Measurements from ENCODE around the gene GJD3. TPM values are rescaled to one million over a fixed set of nuclear protein-coding genes. Genes with fewer than 3 reads are reported as not detected.
A peak's percentile ranks its signal among the peaks of the same experiment; 100 is the strongest.

Gene GJD3
- total and polyA plus RNA-seq, 8 donors: 0.18 to 3.6 (median 3.0) TPM; not detected in 5

GRCh38 chr17:40341808-40342503 is 22.6 kb downstream of the GJD3 start:
- Histone ChIP-seq H3K27me3 (no peaks in the 10 kb centered on the region), H3K4me3 (peak overlapping the region; percentile 87 to 99), H3K9me3 (no peaks in the 10 kb centered on the region), H3K4me1 (peaks cover 30 to 87% of the 10 kb centered on the region in 2 donors), H3K36me3 (peaks cover 0 to 5% of the 10 kb centered on the region in 2 donors), H3K27ac (peak overlapping the region; percentile 93 to 100)
- no peak for TF ChIP-seq CTCF (IDR thresholded peaks at IDR 0.05)
- ATAC-seq (peak; percentile 74), DNase-seq (peak in 3 of 4 donors; percentile 81 to 96 (median 85))
- intact Hi-C loops (cut with DNase I): no loop called here

GRCh38 chr17:40340880-40341807 is 23.4 kb downstream of the GJD3 start:
- ATAC-seq: peak; percentile 64
- intact Hi-C loops (cut with DNase I): no loop called here
- Histone ChIP-seq H3K4me1 (peaks cover 22 to 87% of the 10 kb centered on the region in 2 donors), H3K27me3 (no peaks in the 10 kb centered on the region), H3K36me3 (peaks cover 0 to 6% of the 10 kb centered on the region in 2 donors), H3K9me3 (no peaks in the 10 kb centered on the region), H3K27ac (peak overlapping the region; percentile 93 to 100), H3K4me3 (peak overlapping the region; percentile 87 to 99)
- peak in 3 of 4 donors; percentile 87 to 99 (median 95) for DNase-seq
- TF ChIP-seq CTCF (IDR thresholded peaks at IDR 0.05): peak in 1 of 2 donors; percentile 46

- peaks cover 0 to 6% of the 10 kb centered on the region in 2 donors for H3K36me3 ChIP-seq
- no peak for TF ChIP-seq CTCF (IDR thresholded peaks at IDR 0.05)
- H3K4me3 ChIP-seq: peak overlapping the region in 1 of 2 donors; percentile 99
- no peaks in the 10 kb centered on the region for H3K27me3 ChIP-seq
- ATAC-seq: no peak
- peaks cover 22 to 87% of the 10 kb centered on the region in 2 donors for H3K4me1 ChIP-seq
- H3K27ac ChIP-seq: peak overlapping the region; percentile 93 to 100
- intact Hi-C loops (cut with DNase I): no loop called here
- H3K9me3 ChIP-seq: no peaks in the 10 kb centered on the region
- no peak for DNase-seq
These were observed 24.2 kb downstream of the GJD3 start for GRCh38 chr17:40340327-40340726.

- H3K4me1 ChIP-seq: peaks cover 24 to 87% of the 10 kb centered on the region in 2 donors
- DNase-seq: no peak
- intact Hi-C loops (cut with DNase I): no loop called here
- H3K9me3 ChIP-seq: no peaks in the 10 kb centered on the region
- TF ChIP-seq CTCF (IDR thresholded peaks at IDR 0.05): no peak
- no peak for ATAC-seq
- H3K4me3 ChIP-seq: peak overlapping the region in 1 of 2 donors; percentile 99
- H3K27ac ChIP-seq: peak overlapping the region in 1 of 2 donors; percentile 100
- H3K27me3 ChIP-seq: no peaks in the 10 kb centered on the region
- peaks cover 0 to 6% of the 10 kb centered on the region in 2 donors for H3K36me3 ChIP-seq
These were observed 25.4 kb downstream of the GJD3 start for GRCh38 chr17:40338941-40339649.
